ENCODE measurements around the gene P4HA1.

DNA sequence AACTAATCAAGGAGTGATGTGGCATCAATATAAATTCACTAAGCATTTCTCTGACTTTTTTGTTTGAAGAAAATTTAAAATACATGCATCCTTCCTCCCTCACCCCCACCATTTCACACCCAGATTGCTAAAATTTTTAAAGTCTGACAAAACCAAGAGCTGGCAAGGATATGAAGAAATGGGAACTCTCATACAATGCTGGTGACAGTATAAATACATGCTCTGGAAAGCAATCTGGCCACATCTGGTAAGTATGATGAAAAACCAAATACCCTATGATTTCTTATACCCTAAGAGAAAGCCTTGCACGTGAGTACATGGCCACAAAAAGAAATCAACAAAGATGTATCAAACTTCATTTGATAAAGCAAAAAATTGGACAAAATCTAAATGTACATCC is 31.2 kb downstream of the P4HA1 start:
- TF ChIP-seq, protein P1, sequence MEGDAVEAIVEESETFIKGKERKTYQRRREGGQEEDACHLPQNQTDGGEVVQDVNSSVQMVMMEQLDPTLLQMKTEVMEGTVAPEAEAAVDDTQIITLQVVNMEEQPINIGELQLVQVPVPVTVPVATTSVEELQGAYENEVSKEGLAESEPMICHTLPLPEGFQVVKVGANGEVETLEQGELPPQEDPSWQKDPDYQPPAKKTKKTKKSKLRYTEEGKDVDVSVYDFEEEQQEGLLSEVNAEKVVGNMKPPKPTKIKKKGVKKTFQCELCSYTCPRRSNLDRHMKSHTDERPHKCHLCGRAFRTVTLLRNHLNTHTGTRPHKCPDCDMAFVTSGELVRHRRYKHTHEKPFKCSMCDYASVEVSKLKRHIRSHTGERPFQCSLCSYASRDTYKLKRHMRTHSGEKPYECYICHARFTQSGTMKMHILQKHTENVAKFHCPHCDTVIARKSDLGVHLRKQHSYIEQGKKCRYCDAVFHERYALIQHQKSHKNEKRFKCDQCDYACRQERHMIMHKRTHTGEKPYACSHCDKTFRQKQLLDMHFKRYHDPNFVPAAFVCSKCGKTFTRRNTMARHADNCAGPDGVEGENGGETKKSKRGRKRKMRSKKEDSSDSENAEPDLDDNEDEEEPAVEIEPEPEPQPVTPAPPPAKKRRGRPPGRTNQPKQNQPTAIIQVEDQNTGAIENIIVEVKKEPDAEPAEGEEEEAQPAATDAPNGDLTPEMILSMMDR (IDR thresholded peaks at IDR 0.05 in 8 of 11, conservative IDR thresholded peaks at IDR 0.05 in 3 of 11): no peak
- TF ChIP-seq POLR2A (IDR thresholded peaks at IDR 0.05): no peak

Measured in spleen (tissue), 7 donors.